HepG2 (cell line): ENCODE measurements around the gene MARK2.

ENCODE experiments used
- BCL3 ChIP-seq: sonication (generic); formaldehyde crosslinking; IDR thresholded peaks from 2 replicates; pipeline ENCODE4 v1.5.1; 2020; ENCODE audit warnings: mild to moderate bottlenecking, missing genetic modification reagents, moderate library complexity
- CC2D1A ChIP-seq: sonication (generic); formaldehyde crosslinking; IDR thresholded peaks from 2 replicates; pipeline ENCODE4 v1.8.1; 2023; ENCODE audit warnings: mild to moderate bottlenecking, missing genetic modification reagents
- ERF ChIP-seq: IDR thresholded peaks from 2 replicates; pipeline ENCODE4 v1.6.1; 2018; ENCODE audit warnings: missing biosample characterization, missing genetic modification reagents
- KLF16 ChIP-seq, 2 experiments: sonication (generic) in 1 of 2; formaldehyde crosslinking in 1 of 2; IDR thresholded peaks; 2 replicates each; pipeline versions ENCODE4 v1.6.1 to v1.8.0; 2016 to 2023; ENCODE audit warnings: missing genetic modification reagents in 2 of 2, missing compliant biosample characterization in 1 of 2
- MAFK ChIP-seq, 2 experiments: IDR thresholded peaks in 1 of 2; conservative IDR thresholded peaks in 1 of 2; 2 replicates each; pipeline ENCODE4 v1.6.1; 2011; ENCODE audit warnings: improper control_type of control experiment in 2 of 2, low read length in 2 of 2
- MAZ ChIP-seq, 2 experiments: sonication (generic) in 1 of 2; formaldehyde crosslinking in 1 of 2; IDR thresholded peaks; 2 replicates each; pipeline versions ENCODE4 v1.5.0 to v1.6.1; 2012 to 2020; ENCODE audit warnings: low read depth in 2 of 2, mild to moderate bottlenecking in 2 of 2, borderline replicate concordance in 1 of 2, improper control_type of control experiment in 1 of 2, low read length in 1 of 2, missing genetic modification reagents in 1 of 2, moderate library complexity in 1 of 2
- REST ChIP-seq, 2 experiments: IDR thresholded peaks; 2 replicates each; pipeline ENCODE4 v1.6.1; 2011 to 2012; ENCODE audit warnings: low read length in 2 of 2, borderline replicate concordance in 1 of 2, low read depth in 1 of 2, mild to moderate bottlenecking in 1 of 2, moderate library complexity in 1 of 2
- ZBTB14 ChIP-seq: sonication (generic); formaldehyde crosslinking; IDR thresholded peaks from 2 replicates; pipeline ENCODE4 v1.4.0; 2020; ENCODE audit warnings: missing genetic modification reagents
- ZNF446 ChIP-seq: sonication (generic); formaldehyde crosslinking; IDR thresholded peaks from 2 replicates; pipeline ENCODE4 v1.5.0; 2020; ENCODE audit warnings: mild to moderate bottlenecking, missing genetic modification reagents

GRCh38 chr11:63813035-63813562, 25.8 kb upstream of the MARK2 start, which contains the start of gene SPINDOC:
- TF ChIP-seq KLF16 (CRISPR knock-in tag; IDR thresholded peaks at IDR 0.05) (no peak), MAZ (IDR thresholded peaks at IDR 0.05; ENCODE audit: borderline replicate concordance, low read depth, low read length) (no peak), MAZ (CRISPR knock-in tag; IDR thresholded peaks at IDR 0.05; ENCODE audit: low read depth) (peak; percentile 37), MAFK (conservative IDR thresholded peaks at IDR 0.05 in 1 of 2, IDR thresholded peaks at IDR 0.05 in 1 of 2; ENCODE audit: low read length in 2 of 2) (no peak), CC2D1A (no peak), ZNF446 (CRISPR knock-in tag) (no peak), REST (IDR thresholded peaks at IDR 0.05; ENCODE audit: borderline replicate concordance in 1 of 2, low read depth in 1 of 2, low read length in 2 of 2) (no peak), BCL3 (no peak), ZBTB14 (CRISPR knock-in tag) (no peak), ERF (CRISPR knock-in tag) (no peak; the same call in 1 of the 2 replicates)
